ENCODE measurements around the gene RCL1.

GRCh38 chr9:4859035-4859434, 66.3 kb downstream of the RCL1 start:
- TF ChIP-seq, protein P1, sequence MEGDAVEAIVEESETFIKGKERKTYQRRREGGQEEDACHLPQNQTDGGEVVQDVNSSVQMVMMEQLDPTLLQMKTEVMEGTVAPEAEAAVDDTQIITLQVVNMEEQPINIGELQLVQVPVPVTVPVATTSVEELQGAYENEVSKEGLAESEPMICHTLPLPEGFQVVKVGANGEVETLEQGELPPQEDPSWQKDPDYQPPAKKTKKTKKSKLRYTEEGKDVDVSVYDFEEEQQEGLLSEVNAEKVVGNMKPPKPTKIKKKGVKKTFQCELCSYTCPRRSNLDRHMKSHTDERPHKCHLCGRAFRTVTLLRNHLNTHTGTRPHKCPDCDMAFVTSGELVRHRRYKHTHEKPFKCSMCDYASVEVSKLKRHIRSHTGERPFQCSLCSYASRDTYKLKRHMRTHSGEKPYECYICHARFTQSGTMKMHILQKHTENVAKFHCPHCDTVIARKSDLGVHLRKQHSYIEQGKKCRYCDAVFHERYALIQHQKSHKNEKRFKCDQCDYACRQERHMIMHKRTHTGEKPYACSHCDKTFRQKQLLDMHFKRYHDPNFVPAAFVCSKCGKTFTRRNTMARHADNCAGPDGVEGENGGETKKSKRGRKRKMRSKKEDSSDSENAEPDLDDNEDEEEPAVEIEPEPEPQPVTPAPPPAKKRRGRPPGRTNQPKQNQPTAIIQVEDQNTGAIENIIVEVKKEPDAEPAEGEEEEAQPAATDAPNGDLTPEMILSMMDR (IDR thresholded peaks at IDR 0.05; ENCODE audit: low read depth, low read length) = no peak
- no peak for TF ChIP-seq EZH2phosphoT487 (IDR thresholded peaks at IDR 0.05; ENCODE audit: low read depth)
